ENCODE measurements around the gene C3orf70.

DNA sequence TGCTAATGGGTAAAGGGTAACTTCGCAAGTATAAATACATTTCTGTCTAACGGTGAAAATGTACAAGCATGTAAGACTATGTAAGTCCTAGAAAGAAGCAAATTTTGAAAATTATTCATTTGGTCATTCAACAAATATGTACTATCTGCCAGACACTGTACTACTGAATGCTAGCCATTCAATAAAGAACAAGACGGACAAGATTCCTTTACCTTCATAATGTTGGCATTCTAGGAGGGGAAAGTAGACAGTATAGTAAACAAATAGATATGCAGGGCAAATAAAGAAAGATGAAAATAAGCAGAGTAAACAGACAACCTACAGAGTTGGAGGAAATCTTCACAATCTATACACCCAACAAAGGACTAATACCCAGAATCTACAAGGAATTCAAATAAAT is 32.7 kb downstream of the C3orf70 start:
- TF ChIP-seq, protein P1, sequence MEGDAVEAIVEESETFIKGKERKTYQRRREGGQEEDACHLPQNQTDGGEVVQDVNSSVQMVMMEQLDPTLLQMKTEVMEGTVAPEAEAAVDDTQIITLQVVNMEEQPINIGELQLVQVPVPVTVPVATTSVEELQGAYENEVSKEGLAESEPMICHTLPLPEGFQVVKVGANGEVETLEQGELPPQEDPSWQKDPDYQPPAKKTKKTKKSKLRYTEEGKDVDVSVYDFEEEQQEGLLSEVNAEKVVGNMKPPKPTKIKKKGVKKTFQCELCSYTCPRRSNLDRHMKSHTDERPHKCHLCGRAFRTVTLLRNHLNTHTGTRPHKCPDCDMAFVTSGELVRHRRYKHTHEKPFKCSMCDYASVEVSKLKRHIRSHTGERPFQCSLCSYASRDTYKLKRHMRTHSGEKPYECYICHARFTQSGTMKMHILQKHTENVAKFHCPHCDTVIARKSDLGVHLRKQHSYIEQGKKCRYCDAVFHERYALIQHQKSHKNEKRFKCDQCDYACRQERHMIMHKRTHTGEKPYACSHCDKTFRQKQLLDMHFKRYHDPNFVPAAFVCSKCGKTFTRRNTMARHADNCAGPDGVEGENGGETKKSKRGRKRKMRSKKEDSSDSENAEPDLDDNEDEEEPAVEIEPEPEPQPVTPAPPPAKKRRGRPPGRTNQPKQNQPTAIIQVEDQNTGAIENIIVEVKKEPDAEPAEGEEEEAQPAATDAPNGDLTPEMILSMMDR (IDR thresholded peaks at IDR 0.05): no peak
- TF ChIP-seq POLR2AphosphoS5 (IDR thresholded peaks at IDR 0.05) (no peak), POLR2A (IDR thresholded peaks at IDR 0.05) (no peak)

Data from suprapubic skin (tissue), 4 donors.